ENCODE results near the gene AGO1.

The AGO1 gene
- 49.2 to 81.8 reads per million in 2 donors for total RNA-seq

GRCh38 chr1:35882945-35883634 is at the start of gene AGO1:
AGO1 (plus strand) TSS chr1:35883209; CDS start chr1:35883422, 213 bp downstream.
- peak; percentile 97 for DNase-seq

GRCh38 chr1:35833395-35833794 is 49.6 kb upstream of the AGO1 start:
- no peak for DNase-seq

GRCh38 chr1:35834218-35834617 is 48.8 kb upstream of the AGO1 start:
- no peak for DNase-seq

- no peak for DNase-seq
Measured at GRCh38 chr1:35835398-35835797, 47.6 kb upstream of the AGO1 start.

GRCh38 chr1:35836734-35837133 is 46.3 kb upstream of the AGO1 start:
- DNase-seq, result no peak

- DNase-seq, result no peak
Measured at GRCh38 chr1:35838693-35839245, 44.2 kb upstream of the AGO1 start.

GRCh38 chr1:35844826-35845225 is 38.2 kb upstream of the AGO1 start:
- no peak for DNase-seq

- no peak for DNase-seq
Measured at GRCh38 chr1:35845766-35846165, 37.2 kb upstream of the AGO1 start.

GRCh38 chr1:35847935-35848565 is 35.0 kb upstream of the AGO1 start:
- DNase-seq, result no peak

- DNase-seq, result no peak
Measured at GRCh38 chr1:35850051-35850450, 33.0 kb upstream of the AGO1 start.

- DNase-seq, result no peak
Measured at GRCh38 chr1:35850716-35851115, 32.3 kb upstream of the AGO1 start.

- DNase-seq, result no peak
Measured at GRCh38 chr1:35851132-35851869, 31.7 kb upstream of the AGO1 start.

- no peak for DNase-seq
Measured at GRCh38 chr1:35852241-35852640, 30.8 kb upstream of the AGO1 start.

GRCh38 chr1:35854989-35855700 is 27.9 kb upstream of the AGO1 start:
- no peak for DNase-seq

GRCh38 chr1:35856964-35857363 is 26.0 kb upstream of the AGO1 start:
- no peak for DNase-seq

GRCh38 chr1:35857830-35858229 is 25.2 kb upstream of the AGO1 start:
- no peak for DNase-seq

GRCh38 chr1:35860696-35861095 is 22.3 kb upstream of the AGO1 start:
- DNase-seq, result no peak

GRCh38 chr1:35863136-35863535 is 19.9 kb upstream of the AGO1 start:
- no peak for DNase-seq

- DNase-seq, result no peak
Measured at GRCh38 chr1:35863881-35864625, 19.0 kb upstream of the AGO1 start.

GRCh38 chr1:35864813-35865212 is 18.2 kb upstream of the AGO1 start:
- no peak for DNase-seq

GRCh38 chr1:35866991-35867390 is 16.0 kb upstream of the AGO1 start:
- no peak for DNase-seq

Measured in T-helper 9 cell (primary cell).